Measurements from ENCODE around the gene ZFAND4. TPM values are rescaled to one million over a fixed set of nuclear protein-coding genes. Genes with fewer than 3 reads are reported as not detected.
"Not testable (repeated sequence)": the region's sequence is repeated elsewhere in the genome, so short reads cannot be mapped to it uniquely, and the experiment has no call there.

ZFAND4 gene
- total RNA-seq, 6 experiments from 2014 or later = 3.9 to 4.8 (median 4.3) TPM

GRCh38 chr10:45602082-45602730 lies 70.4 kb downstream of the ZFAND4 start:
- no peak for TF ChIP-seq CTCF (IDR thresholded peaks at IDR 0.05)

GRCh38 chr10:45601254-45601930 lies 71.2 kb downstream of the ZFAND4 start:
- not testable (repeated sequence) for H3K4me3 Mint-ChIP-seq
- peaks cover 12% of the 10 kb centered on the region for H3K27me3 Mint-ChIP-seq (ENCODE audit: insufficient read depth)

More at GRCh38 chr10:45602082-45602730, 70.4 kb downstream of the ZFAND4 start:
- no peak overlapping the region for H3K4me3 Mint-ChIP-seq
- H3K27ac Mint-ChIP-seq = no peak overlapping the region
- H3K4me1 Mint-ChIP-seq (ENCODE audit: low read depth) = peaks cover 8% of the 10 kb centered on the region
- H3K27me3 Mint-ChIP-seq (ENCODE audit: insufficient read depth) = peaks cover 12% of the 10 kb centered on the region
- no peaks in the 10 kb centered on the region for H3K9me3 Mint-ChIP-seq
- H3K36me3 Mint-ChIP-seq (ENCODE audit: low read depth) = no peaks in the 10 kb centered on the region
- peak; percentile 35 for DNase-seq

GRCh38 chr10:45600337-45601253 lies 72.0 kb downstream of the ZFAND4 start:
- H3K4me3 Mint-ChIP-seq; DNase-seq; H3K27ac Mint-ChIP-seq; H3K4me1 Mint-ChIP-seq (ENCODE audit: low read depth); H3K9me3 Mint-ChIP-seq; H3K36me3 Mint-ChIP-seq (ENCODE audit: low read depth): not testable (repeated sequence)
- peaks cover 12% of the 10 kb centered on the region for H3K27me3 Mint-ChIP-seq (ENCODE audit: insufficient read depth)

More at GRCh38 chr10:45601254-45601930, 71.2 kb downstream of the ZFAND4 start:
- H3K9me3 Mint-ChIP-seq; H3K27ac Mint-ChIP-seq; H3K4me1 Mint-ChIP-seq (ENCODE audit: low read depth); DNase-seq; H3K36me3 Mint-ChIP-seq (ENCODE audit: low read depth): not testable (repeated sequence)

GRCh38 chr10:45599646-45600045 lies 72.9 kb downstream of the ZFAND4 start:
- no peaks in the 10 kb centered on the region for H3K9me3 Mint-ChIP-seq
- H3K27me3 Mint-ChIP-seq (ENCODE audit: insufficient read depth) = peaks cover 12% of the 10 kb centered on the region
- no peak for DNase-seq
- H3K27ac Mint-ChIP-seq = no peak overlapping the region
- no peaks in the 10 kb centered on the region for H3K36me3 Mint-ChIP-seq (ENCODE audit: low read depth)
- TF ChIP-seq CTCF (IDR thresholded peaks at IDR 0.05) = no peak
- H3K4me3 Mint-ChIP-seq = no peak overlapping the region
- peaks cover 17% of the 10 kb centered on the region for H3K4me1 Mint-ChIP-seq (ENCODE audit: low read depth)

GRCh38 chr10:45599021-45599603 lies 73.5 kb downstream of the ZFAND4 start:
- Mint-ChIP-seq H3K4me3 (no peak overlapping the region), H3K27ac (no peak overlapping the region), H3K4me1 (ENCODE audit: low read depth) (peaks cover 18% of the 10 kb centered on the region), H3K27me3 (ENCODE audit: insufficient read depth) (peaks cover 12% of the 10 kb centered on the region), H3K9me3 (no peaks in the 10 kb centered on the region), H3K36me3 (ENCODE audit: low read depth) (no peaks in the 10 kb centered on the region)
- no peak for DNase-seq
- TF ChIP-seq CTCF (IDR thresholded peaks at IDR 0.05) = no peak

- no peak for DNase-seq
- Mint-ChIP-seq H3K27me3 (ENCODE audit: insufficient read depth) (peaks cover 8% of the 10 kb centered on the region), H3K36me3 (ENCODE audit: low read depth) (no peaks in the 10 kb centered on the region), H3K27ac (no peak overlapping the region), H3K9me3 (no peaks in the 10 kb centered on the region), H3K4me3 (no peak overlapping the region), H3K4me1 (ENCODE audit: low read depth) (peaks cover 30% of the 10 kb centered on the region)
- no peak for TF ChIP-seq CTCF (IDR thresholded peaks at IDR 0.05)
Observed at GRCh38 chr10:45596526-45596925, 76.0 kb downstream of the ZFAND4 start.

Measured in HFFc6 (cell line).